A673 (cell line): Measurements from ENCODE around the gene CEP131. TPM values are rescaled to one million over a fixed set of nuclear protein-coding genes. Genes with fewer than 3 reads are reported as not detected.

Source experiments
- BruUV-seq: library from RNA; stranded (reverse); fragments of 400-500 nt; replicated peaks from 2 replicates; lab custom pipeline; 2021; lab: Mats Ljungman, UMichigan
- CTCF ChIA-PET: fragments of 300-600 bp; sonication (Branson Sonifier 250); formaldehyde crosslinking; loops from one replicate; lab custom pipeline; 2022; ENCODE audit warnings: antibody characterized with exemption; lab: Charles Lee
- POLR2A ChIA-PET: fragments of 300-600 bp; sonication (Branson Sonifier 250); formaldehyde crosslinking; loops from one replicate; lab custom pipeline; 2022; ENCODE audit warnings: antibody characterized with exemption; ENCODE audit not compliant: low non-redundant PET; lab: Charles Lee
- DNase-seq: peaks from one replicate; pipeline ENCODE4 v3.0.0-alpha.2; 2015; ENCODE audit warnings: low spot score
- H3K27ac ChIP-seq: fragments of 200-600 bp; sonication (generic); 2 replicates; pipeline ENCODE4 v1.5.1; 2016; ENCODE audit warnings: mixed run types, low read depth, mild to moderate bottlenecking, mixed read lengths, antibody characterized with exemption, low read length; ENCODE audit not compliant: poor library complexity, severe bottlenecking
- H3K27me3 ChIP-seq: fragments of 200-600 bp; sonication (generic); replicated peaks from 2 replicates; pipeline ENCODE4 v1.6.1; 2017; ENCODE audit warnings: mixed run types, low read depth, mild to moderate bottlenecking, mixed read lengths, antibody characterized with exemption, low read length; ENCODE audit not compliant: insufficient read depth, poor library complexity
- H3K36me3 ChIP-seq: fragments of 200-600 bp; sonication (generic); 2 replicates; pipeline ENCODE4 v1.6.1; 2016; ENCODE audit warnings: mixed run types, mild to moderate bottlenecking, mixed read lengths, antibody characterized with exemption, low read length; ENCODE audit not compliant: insufficient read depth, poor library complexity, severe bottlenecking
- H3K4me1 ChIP-seq: fragments of 200-600 bp; sonication (generic); 2 replicates; pipeline ENCODE4 v1.6.1; 2017; ENCODE audit warnings: mixed run types, mild to moderate bottlenecking, mixed read lengths, antibody characterized with exemption, low read length; ENCODE audit not compliant: insufficient read depth, poor library complexity, severe bottlenecking
- H3K4me3 ChIP-seq: fragments of 200-600 bp; sonication (generic); 2 replicates; pipeline ENCODE4 v1.5.1; 2016; ENCODE audit warnings: low read depth, mixed run types, mild to moderate bottlenecking, mixed read lengths, low read length; ENCODE audit not compliant: poor library complexity, severe bottlenecking
- H3K9me3 ChIP-seq: fragments of 200-600 bp; sonication (generic); 2 replicates; pipeline ENCODE4 v1.6.1; 2016; ENCODE audit warnings: mixed run types, low read depth, mild to moderate bottlenecking, mixed read lengths, antibody characterized with exemption, low read length; ENCODE audit not compliant: poor library complexity, severe bottlenecking
- EZH2 ChIP-seq: fragments of 200-600 bp; sonication (generic); IDR thresholded peaks from 2 replicates; pipeline ENCODE4 v1.6.1; 2017; ENCODE audit warnings: borderline replicate concordance, low read depth, mild to moderate bottlenecking, mixed read lengths, antibody characterized with exemption, low read length; ENCODE audit not compliant: poor library complexity, severe bottlenecking
- intact Hi-C: fragments of 100-400 bp; cut with micrococcal nuclease; formaldehyde crosslinking; loops from one replicate; pipeline ENCODE4 v1.10.0; 2022; ENCODE audit not compliant: unreplicated experiment
- total RNA-seq: library from RNA; stranded (reverse); gene quantifications from 2 replicates; pipeline ENCODE4 v1.2.3, GENCODE V29; 2021
- TF ChIP-seq, protein P1 (sequence below): fragments of 300-800, 200-600 bp; sonication (generic); conservative IDR thresholded peaks from 2 replicates; pipeline ENCODE4 v1.5.1; 2017; ENCODE audit warnings: low read depth, mild to moderate bottlenecking, antibody characterized with exemption, low read length, moderate library complexity, mixed read lengths

The CEP131 gene
- total RNA-seq, 1 experiment from 2014 or later, result 27.1 TPM

DNA sequence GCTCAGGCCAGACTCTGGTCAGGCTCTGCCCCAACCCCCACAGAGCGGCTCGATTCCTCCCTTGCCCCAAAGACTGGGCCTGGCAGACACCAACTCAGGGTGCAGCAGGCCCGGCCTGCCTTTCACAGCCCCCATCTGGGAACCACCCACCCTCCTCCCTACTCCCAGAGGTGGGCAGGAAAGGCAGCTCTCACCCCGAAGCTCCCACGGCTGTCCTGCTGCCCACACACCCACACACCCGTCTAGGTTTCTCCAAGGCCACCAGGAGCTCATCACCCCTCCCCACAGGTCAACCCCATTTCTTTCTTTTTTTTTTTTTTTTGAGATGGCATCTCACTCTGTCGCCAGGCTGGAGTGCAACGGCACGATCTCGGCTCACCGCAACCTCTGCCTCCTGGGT lies 3.8 kb downstream of the CEP131 start:
- H3K27me3 ChIP-seq, result no peaks in the 10 kb centered on the region
- H3K27ac ChIP-seq, result no peak overlapping the region
- peaks cover 10% of the 10 kb centered on the region for H3K4me1 ChIP-seq
- ChIA-PET CTCF (no interaction called here), POLR2A (no interaction called here)
- no peaks in the 10 kb centered on the region for H3K9me3 ChIP-seq
- intact Hi-C loops, result no loop called here
- H3K36me3 ChIP-seq, result no peaks in the 10 kb centered on the region
- TF ChIP-seq, protein P1, sequence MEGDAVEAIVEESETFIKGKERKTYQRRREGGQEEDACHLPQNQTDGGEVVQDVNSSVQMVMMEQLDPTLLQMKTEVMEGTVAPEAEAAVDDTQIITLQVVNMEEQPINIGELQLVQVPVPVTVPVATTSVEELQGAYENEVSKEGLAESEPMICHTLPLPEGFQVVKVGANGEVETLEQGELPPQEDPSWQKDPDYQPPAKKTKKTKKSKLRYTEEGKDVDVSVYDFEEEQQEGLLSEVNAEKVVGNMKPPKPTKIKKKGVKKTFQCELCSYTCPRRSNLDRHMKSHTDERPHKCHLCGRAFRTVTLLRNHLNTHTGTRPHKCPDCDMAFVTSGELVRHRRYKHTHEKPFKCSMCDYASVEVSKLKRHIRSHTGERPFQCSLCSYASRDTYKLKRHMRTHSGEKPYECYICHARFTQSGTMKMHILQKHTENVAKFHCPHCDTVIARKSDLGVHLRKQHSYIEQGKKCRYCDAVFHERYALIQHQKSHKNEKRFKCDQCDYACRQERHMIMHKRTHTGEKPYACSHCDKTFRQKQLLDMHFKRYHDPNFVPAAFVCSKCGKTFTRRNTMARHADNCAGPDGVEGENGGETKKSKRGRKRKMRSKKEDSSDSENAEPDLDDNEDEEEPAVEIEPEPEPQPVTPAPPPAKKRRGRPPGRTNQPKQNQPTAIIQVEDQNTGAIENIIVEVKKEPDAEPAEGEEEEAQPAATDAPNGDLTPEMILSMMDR, result no peak
- no peak for TF ChIP-seq EZH2
- no peak overlapping the region for H3K4me3 ChIP-seq
- BruUV-seq, result no TSS peak
- no peak for DNase-seq

DNA sequence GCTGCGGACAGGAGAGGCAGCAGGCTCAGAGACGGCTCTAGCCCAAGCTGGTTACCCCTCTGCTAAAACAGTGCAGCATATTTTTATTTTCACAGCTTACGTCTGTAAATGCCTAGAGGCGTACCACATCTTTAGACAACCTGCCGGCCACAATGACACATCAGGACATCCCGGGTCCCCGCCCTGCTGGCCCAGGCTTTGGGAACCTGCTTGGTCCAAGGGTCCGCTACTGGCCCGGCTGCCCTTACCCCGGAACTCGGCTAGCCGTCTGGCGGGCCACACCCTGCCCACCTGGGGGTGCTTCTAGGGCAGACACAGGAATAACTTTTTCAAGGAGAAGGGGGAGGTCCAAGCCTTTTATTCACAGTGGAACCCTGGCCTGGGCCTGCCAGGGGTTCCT lies 4.3 kb downstream of the CEP131 start:
- no peak for TF ChIP-seq EZH2
- TF ChIP-seq, protein P1, result no peak
- BruUV-seq, result no TSS peak
- Histone ChIP-seq H3K36me3 (no peaks in the 10 kb centered on the region), H3K4me1 (peaks cover 8% of the 10 kb centered on the region), H3K4me3 (no peak overlapping the region), H3K27me3 (no peaks in the 10 kb centered on the region), H3K27ac (no peak overlapping the region), H3K9me3 (no peaks in the 10 kb centered on the region)
- ChIA-PET POLR2A (no interaction called here), CTCF (no interaction called here)
- intact Hi-C loops, result no loop called here
- DNase-seq, result no peak

DNA sequence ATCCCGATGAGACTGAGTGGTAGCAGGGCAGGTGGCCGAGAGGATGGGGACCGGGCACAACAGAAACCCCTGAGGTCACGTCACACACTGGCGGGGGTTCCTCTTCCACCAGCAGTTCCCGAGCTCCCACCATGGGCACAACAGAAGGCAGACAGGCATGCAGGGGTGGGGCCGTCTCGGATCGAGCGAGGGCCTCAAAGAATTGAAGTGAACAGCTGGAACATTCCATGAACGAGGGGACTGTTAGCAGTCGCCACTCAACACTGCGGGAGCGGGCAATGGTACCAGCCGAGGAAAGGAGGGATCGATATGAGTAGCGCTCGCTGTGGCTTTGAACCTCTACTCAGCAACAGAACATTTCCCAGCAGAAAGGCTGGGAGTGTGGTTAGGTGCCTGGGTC lies 5.3 kb downstream of the CEP131 start:
- Histone ChIP-seq H3K4me1 (peaks cover 5% of the 10 kb centered on the region), H3K4me3 (no peak overlapping the region), H3K36me3 (no peaks in the 10 kb centered on the region), H3K27me3 (no peaks in the 10 kb centered on the region), H3K9me3 (no peaks in the 10 kb centered on the region), H3K27ac (no peak overlapping the region)
- ChIA-PET CTCF (no interaction called here), POLR2A (no interaction called here)
- BruUV-seq, result no TSS peak
- TF ChIP-seq, protein P1, result no peak
- no peak for TF ChIP-seq EZH2
- intact Hi-C loops, result no loop called here
- DNase-seq, result no peak
